NOMO-1 (cell line): ENCODE measurements around the gene SKA3.
"Not testable (repeated sequence)": the region's sequence is repeated elsewhere in the genome, so short reads cannot be mapped to it uniquely, and the experiment has no call there.

Experiments used
- DNase-seq, 2 experiments: peaks; one replicate each; lab custom pipeline; 2025; ENCODE audit not compliant: unreplicated experiment in 2 of 2; lab: John Stamatoyannopoulos, UW

The SKA3 gene

DNA sequence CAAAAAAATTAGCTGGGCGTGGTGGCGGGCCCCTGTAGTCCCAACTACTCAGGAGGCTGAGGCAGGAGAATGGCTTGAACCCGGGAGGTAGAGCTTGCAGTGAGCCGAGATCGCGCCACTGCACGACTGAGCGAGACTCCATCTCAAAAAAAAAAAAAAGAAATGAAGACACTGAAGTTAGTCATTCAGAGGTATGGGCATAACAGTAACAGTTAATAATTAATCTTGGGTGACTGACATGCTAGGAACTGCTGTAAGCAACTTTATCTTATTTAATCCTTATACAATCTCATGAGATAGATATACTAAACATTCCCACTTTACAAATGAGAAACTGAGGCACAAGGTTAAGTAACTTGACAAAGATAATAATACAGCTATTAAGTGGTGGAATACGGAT is 4.9 kb downstream of the SKA3 start:
- no peak for DNase-seq

DNA sequence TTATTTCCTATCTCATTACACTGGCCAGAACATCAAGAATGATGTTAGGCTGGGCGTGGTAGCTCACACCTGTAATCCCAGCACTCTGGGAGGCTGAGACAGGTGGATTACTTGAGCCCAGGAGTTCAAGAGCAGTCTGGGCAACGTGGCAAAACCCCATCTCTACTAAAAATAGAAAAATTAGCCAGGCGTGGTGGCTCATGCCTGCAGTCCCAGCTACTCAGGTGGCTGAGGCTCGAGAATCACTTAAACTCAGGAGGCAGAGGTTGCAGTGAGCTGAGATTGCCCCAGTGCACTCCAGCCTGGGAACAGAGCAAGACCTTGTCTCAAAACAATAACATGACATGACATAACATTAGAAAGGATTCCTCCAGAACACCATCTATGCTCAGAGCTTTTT is 10.7 kb downstream of the SKA3 start:
- not testable (repeated sequence) for DNase-seq

DNA sequence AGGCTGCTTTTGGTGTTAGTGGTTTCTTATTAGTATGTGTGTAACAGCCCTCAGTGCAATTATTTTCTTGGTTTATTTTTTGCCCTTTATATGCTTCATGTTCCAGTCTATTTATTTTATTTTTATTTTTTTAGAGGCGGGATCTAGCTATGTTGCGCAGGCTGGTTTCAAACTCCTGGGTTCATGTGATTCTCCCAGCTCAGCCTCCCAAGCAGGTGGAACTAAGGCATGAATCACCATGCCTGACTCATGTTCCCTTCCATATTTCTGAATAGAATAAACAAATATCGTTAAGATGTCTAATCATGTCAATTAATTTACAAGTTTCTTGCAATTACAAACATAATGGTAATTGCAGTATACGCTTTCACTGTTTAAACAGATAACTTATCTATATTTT is 11.7 kb downstream of the SKA3 start:
- DNase-seq = no peak

DNA sequence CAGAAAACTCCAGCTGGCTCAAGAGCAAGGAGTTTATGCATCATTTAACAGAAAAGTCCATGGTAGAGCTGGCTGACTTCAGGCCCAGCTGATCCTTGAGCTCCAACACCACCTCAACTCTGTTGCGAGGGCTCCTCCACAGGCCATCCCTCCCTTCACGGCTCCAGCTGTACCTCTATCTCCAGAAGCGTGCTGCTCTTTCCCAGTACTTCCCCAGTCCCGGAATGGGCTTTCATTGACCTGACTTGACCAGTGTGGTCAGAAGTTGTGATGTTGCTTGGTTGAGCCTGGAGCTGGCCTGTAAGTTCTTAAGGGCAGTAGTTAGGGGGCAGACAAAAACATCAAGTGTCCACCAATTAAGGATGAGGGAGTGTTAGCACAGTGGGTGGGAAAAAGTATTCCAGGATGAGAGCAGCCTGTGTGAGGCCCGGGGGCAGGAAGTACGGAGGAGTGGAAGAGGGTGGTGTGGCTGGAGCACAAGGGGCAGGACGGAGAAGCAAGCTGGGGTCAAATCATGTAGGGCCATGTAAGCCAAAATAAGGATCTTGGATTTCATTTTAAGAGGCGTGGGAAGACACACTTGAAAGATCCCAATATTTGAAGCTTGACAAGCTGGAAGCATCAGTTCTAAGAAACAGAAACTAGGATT is 24.0 kb downstream of the SKA3 start:
- DNase-seq = no peak

DNA sequence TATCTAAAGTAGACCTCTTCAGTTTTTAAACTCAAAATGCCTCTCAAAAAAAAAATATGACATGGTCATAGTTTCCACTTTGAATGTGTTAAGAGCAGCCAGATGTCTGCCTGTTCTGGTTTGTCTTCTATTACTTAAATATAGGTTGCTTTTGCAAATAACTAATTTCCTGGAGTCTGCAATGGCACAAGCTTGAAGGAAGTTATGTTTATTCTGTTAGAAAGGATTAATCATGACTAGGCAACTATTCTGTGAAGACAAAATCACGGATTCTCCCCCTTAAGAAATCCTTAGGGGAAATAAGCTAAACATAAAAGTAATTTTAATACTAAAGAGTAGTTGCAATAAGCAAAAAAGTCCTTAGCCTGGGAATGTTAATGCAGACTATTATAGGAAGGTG is 26.3 kb downstream of the SKA3 start:
- peak; percentile 16 to 48 for DNase-seq

DNA sequence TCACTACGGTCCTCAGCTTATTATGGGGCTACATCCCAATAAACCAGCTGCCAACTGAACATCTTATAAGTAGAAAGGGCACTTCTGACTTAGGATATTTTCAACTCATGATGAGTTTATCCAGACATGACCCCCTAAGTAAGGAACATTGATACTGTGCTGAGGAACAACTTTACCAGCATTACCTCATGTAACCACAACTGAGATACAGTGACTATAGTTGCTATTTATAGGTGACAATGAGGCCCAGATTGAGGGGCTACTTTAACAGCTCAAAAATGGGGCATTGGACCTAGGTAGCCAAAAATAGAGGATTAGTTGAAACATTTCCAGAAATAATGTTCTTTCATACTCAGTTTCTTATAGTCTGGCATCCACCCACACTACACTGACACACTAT is 26.8 kb downstream of the SKA3 start:
- peak; percentile 17 to 48 for DNase-seq

DNA sequence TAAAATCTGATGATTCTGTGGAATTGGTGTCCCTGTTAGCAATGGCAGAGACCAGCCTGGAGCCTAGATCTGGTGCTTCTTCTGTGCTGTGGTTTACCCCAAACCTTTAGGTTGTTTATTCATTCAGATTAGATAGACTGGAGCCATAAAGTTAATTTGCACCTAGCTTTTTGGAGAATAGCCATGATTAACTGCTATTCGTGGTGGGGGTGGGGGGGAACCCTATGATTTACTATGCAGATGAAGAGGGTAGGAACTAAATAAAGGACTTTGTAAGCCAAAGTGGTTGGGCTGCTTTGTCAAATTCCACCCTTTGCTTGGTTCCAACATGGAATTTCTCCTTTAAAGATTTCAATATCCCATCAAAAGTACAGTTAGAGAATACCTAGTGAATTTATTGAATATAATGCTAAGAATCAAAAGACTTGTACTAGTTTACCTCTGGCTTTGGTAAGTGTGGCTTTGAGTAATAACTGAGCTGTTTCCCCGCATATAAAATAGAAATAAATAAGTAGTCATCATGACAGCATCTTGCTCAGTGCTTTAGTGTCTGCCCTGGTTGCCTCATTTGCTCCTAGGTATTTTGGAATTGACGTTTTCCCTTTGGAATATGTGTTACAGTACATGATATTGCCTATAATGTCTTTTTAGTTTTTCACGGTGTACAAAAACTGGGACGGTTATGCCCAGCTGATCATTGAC is 27.6 kb downstream of the SKA3 start:
- DNase-seq = no peak

DNA sequence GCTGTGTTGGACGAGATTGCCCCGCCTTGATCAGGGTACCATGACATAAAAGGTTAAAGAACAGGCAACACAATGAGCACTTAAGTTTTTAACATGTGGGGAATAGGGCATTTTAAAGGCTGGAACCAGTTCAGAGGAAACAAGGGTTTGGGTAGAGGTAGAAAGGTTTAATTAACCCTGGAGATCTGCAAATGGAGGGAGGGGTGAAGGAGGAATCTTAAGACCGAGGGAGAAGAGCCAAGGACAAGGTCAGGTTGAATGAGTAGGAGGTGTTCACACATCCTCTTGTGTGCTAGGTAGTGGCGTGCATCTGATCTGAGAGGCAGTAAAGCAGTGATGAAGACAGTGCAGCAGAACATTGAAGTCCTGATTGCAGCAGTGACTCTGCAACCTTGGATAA is 28.5 kb downstream of the SKA3 start:
- no peak for DNase-seq

DNA sequence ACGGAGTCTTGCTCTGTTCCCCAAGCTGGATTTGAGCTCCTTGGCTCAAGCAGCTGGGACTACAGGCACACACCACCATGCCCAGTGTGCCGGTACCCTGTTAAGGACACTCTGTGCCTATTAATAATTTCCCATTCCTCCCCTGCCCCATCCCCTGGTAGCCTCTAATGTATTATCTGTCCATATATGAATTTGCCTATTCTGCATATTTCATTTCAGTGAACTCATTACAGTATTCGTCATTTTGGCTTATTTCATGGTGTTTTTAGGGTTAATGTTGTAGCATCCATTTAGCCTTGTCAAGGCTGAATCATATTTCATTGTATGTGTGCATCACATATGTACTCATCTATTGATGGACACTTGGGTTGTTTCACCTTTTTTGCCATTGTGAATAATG is 33.6 kb downstream of the SKA3 start:
- no peak for DNase-seq

DNA sequence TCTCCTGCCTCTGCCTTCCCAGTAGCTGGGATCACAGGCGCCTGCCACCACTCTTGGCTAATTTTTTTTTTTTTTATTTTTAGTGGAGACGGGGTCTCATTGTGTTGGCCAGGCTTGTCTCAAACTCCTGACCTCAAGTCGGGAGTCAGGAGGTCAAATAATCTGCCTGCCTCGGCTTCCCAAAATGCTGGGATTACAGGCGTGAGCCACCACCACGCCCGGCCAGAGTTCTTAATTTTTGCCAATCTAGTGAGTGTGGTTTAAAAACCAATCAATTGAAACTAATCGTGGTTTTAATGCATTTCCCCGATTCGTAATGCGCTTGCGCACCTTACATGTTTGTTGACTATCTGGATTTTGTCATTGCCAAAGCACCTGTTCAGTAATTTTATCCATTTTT is 37.0 kb downstream of the SKA3 start:
- no peak for DNase-seq

DNA sequence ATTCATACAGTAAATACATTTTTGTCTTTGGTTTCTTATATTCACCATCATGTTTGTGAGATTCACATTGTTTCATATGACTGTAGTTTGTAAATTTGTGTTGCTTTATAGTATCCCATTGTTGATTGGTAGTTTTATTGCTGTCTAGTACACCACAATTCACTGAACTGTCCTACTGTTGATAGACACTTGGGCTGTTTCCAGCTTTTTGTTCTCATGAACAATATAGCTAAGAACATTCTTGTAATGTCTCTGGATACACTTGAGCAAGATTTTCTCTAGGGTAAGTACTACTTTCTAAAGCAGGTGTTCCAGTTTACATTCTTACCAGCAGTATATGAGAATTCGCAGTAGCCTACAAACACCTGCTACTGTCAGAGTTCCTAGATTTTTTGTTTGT is 37.8 kb downstream of the SKA3 start:
- no peak for DNase-seq

DNA sequence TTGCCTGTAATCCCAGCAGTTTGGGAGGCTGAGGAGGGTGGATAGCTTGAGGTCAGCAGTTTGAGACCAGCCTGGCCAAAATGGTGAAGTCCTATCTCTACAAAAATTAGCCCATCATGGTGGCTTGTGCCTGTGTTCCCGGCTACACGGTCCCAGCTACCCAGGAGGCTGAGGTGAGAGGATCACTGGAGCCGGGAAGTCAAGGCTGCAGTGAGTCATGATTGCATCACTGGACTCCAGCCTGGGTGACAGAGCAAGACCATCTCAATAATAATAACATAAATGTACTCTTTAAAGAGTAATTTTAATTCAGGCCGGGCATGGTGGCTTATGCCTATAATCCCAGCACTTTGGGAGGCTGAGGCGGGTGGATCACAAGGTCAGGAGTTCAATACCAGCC is 38.7 kb downstream of the SKA3 start:
- no peak for DNase-seq

DNA sequence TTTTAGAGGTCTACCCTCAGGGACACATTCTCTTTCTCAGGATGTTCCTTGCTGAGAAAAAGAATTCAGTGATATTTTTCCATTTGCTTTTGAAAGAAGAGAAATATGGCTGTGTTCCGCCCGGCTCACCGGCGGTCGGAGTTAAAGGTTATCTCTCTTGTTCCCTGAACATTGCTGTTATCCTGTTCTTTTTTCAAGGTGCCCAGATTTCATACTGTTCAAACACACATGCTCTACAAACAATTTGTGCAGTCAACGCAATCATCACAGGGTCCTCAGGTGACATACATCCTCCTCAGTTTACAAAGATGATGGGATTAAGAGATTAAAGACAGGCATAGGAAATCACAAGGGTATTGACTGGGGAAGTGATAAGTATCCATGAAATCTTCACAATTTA is 40.5 kb downstream of the SKA3 start:
- DNase-seq = not testable (repeated sequence)

DNA sequence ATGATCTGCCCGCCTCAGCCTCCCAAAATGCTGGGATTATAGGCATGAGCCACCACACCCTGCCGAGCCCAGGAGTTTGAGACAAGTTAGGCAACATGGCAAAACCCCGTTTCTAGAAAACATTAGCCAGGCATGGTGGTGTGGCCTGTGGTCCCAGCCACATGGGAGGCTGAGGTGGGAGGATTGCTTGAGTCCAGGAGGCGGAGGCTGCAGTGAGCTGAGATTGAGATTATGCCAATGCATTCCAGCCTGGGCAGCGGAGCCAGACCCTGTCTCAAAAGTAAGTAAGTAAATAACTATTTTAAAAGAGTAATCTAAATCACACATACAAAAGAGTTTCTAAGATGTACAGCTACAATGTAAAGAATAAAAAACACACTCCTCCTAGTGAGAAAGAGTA is 41.9 kb downstream of the SKA3 start:
- DNase-seq = no peak

DNA sequence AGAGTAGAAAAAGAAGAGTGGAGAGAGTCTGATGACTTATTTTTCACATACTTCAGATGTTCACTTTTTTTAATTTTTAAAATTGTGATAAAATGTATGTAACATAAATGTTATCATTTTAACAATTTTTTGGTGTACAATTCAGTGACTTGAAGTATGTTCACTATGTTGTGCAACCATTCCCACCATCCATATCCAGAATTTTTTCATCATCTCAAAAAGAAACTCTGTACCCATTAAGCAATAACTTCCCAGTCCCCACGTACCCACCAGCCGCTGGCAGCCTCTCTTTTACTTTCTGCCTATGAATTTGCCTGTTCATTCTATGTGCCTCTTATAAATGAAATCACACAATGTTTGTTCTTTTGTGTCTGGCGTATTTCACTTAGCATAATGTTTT is 43.3 kb downstream of the SKA3 start:
- no peak for DNase-seq

DNA sequence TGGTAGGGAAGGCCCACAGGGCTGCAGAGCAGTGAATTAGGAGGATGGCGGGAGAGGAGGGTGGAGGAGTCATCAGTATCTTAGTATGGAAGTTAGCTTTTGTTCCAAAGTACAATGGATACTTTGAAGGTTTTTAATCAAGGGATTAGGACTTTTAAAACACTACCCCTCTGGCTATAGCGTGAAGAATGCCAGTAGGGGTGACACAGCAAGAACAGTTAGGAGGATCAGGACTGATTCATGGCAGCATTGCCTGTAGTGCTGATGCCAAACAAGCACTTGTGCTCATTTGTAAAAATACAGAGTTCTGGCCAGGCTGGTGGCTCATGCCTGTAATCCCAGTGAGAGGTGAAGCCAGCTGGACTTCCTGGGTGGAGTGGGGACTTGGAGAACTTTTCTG is 46.2 kb downstream of the SKA3 start:
- DNase-seq = no peak

DNA sequence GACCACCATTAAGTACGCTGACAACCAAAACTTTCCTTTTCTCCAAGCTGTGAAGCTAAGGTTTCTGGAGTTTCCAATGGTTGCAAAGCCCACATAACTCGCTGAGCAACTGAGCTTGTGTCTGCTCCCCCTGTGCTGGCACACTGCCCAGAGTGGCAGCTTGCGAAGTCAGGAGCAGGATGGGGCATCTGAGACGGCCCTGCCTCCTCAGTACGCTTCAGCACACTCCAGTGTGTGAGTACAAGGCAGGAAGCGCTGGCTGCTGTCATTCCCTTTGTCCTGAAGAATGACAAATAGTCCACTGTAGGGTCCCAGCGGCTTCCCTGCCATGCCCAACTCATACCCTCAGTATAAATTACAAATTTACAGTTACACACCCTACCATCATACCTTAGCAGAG is 51.5 kb downstream of the SKA3 start:
- no peak for DNase-seq

DNA sequence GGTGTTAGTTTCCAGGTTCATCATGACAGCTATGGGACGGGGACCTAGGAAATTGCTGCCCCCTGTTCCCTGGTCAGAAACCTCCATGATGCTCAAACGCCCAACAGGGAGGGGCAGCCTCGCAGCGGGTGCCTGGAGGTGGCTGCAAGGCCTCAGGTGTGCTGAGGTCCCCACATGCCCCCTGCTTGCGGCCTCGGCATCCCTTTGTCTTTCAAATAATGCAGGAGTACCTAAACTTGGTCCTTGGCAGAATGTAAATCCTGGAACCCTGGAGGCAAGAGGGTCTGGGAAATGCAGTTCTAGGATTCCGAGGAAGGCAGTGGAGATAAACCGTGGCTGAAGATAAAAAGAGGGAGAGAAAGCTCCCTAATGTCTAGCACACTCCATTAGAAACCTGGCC is 52.4 kb downstream of the SKA3 start:
- no peak for DNase-seq

DNA sequence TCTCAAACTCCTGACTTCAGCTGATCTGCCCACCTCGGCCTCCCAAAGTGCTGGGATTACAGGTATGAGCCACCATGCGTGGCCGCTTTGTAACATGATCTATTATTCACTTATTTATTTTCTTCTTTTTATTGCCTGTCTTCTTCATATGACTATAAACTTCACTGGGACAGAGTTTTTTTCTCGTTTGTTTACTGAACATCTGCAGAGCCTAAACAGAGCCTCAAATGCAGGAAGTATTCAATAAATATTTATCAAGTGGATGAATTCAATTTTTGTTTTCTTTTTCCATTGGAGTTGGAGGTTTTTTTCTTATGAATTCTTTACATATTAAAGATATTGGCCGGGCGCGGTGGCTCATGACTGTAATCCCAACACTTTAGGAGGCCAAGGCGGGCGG is 54.7 kb downstream of the SKA3 start:
- no peak for DNase-seq

DNA sequence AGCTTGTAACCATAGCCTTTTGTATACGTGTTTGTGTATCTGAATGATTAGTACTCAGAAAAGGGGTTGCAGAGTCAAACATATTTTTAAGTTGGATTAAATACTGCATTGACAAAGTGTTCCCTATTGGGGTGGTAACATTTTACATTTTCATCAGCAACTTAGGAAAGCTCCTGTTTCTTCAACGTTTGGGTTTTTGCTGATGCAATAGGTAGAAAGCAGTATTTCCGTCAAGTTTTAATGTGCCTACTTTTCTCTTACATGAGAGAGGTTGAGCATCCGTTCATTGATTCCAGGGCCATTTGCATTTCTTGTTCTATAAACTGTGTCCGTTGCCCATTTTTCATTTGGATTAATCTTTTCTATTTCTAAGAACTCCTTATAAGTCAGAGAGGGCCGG is 56.2 kb downstream of the SKA3 start:
- no peak for DNase-seq

DNA sequence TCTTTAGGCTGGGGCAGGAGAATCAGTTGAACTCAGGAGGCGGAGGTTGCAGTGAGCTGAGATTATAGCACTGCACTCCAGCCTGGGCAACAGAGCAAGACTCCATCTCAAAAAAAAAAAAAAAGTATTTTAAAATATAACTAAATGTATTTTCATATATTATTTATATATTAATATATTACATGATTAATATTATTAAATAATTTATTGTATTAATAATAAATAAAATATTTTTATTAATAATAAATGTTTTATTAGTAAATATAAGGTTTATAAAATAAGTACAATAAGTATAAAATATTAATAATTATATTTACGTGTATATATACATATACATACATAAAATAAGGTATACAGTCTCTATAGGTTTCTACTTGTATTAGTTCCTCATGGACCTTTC is 56.8 kb downstream of the SKA3 start:
- DNase-seq = no peak

DNA sequence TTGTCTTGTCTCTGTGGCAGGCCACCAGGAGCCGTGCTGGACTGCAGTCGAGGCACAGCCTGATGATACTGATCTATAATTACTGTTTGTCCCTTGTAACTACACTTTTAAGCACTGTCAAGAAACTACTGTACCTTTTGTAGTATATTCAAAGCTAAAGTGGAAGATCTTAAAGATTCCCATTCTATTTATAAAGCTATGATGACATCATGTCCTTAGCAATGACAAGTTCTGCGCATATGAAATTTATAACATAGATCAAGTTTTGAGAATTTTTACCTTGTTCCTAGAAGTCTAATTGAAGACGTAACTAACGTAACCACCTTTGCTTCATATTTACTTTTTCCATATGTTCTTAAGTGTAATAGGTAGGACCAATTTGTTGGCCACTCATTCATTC is 58.2 kb downstream of the SKA3 start:
- DNase-seq = no peak
